ENCODE data around the gene FBLN1. TPM values are rescaled to one million over a fixed set of nuclear protein-coding genes. Genes with fewer than 3 reads are reported as not detected.
"Not testable (repeated sequence)": the region's sequence is repeated elsewhere in the genome, so short reads cannot be mapped to it uniquely, and the experiment has no call there.

FBLN1 gene
- polyA plus RNA-seq, 1 experiment, result 241 TPM

GRCh38 chr22:45462034-45462655 is 40.5 kb upstream of the FBLN1 start:
- ChIA-PET POLR2A (no interaction called here), CTCF (no interaction called here)
- H3K27ac ChIP-seq (ENCODE audit: low read depth, low read length), result no peak overlapping the region
- H3K27me3 ChIP-seq (ENCODE audit: control insufficient read depth, insufficient read depth, low read length), result no peaks in the 10 kb centered on the region
- H3K9me3 ChIP-seq (ENCODE audit: control insufficient read depth, insufficient read depth, low read length), result peaks cover 10% of the 10 kb centered on the region
- no peak overlapping the region for H3K4me3 ChIP-seq (ENCODE audit: low read depth, low read length)
- no peak for DNase-seq (ENCODE audit: low read depth, low spot score)
- TF ChIP-seq CTCF (IDR thresholded peaks at IDR 0.05; ENCODE audit: low read depth, low read length), result no peak

GRCh38 chr22:45463691-45464090 is 39.0 kb upstream of the FBLN1 start:
- H3K9me3 ChIP-seq (ENCODE audit: control insufficient read depth, insufficient read depth, low read length), result peaks cover 17% of the 10 kb centered on the region
- H3K27ac ChIP-seq (ENCODE audit: low read depth, low read length); POLR2A ChIA-PET; DNase-seq (ENCODE audit: low read depth, low spot score); H3K27me3 ChIP-seq (ENCODE audit: control insufficient read depth, insufficient read depth, low read length); CTCF ChIA-PET; H3K4me3 ChIP-seq (ENCODE audit: low read depth, low read length): not testable (repeated sequence)

- CTCF ChIA-PET, result no interaction called here
- Histone ChIP-seq H3K27ac (ENCODE audit: low read depth, low read length) (no peak overlapping the region), H3K4me3 (ENCODE audit: low read depth, low read length) (no peak overlapping the region), H3K9me3 (ENCODE audit: control insufficient read depth, insufficient read depth, low read length) (peaks cover 17% of the 10 kb centered on the region), H3K27me3 (ENCODE audit: control insufficient read depth, insufficient read depth, low read length) (no peaks in the 10 kb centered on the region)
- POLR2A ChIA-PET, result no interaction called here
- no peak for DNase-seq (ENCODE audit: low read depth, low spot score)
- no peak for TF ChIP-seq CTCF (IDR thresholded peaks at IDR 0.05; ENCODE audit: low read depth, low read length)
These were observed 37.0 kb upstream of the FBLN1 start for GRCh38 chr22:45465633-45466032.

- Histone ChIP-seq H3K27ac (ENCODE audit: low read depth, low read length) (no peak overlapping the region), H3K9me3 (ENCODE audit: control insufficient read depth, insufficient read depth, low read length) (peaks cover 13% of the 10 kb centered on the region), H3K4me3 (ENCODE audit: low read depth, low read length) (no peak overlapping the region), H3K27me3 (ENCODE audit: control insufficient read depth, insufficient read depth, low read length) (no peaks in the 10 kb centered on the region)
- CTCF ChIA-PET, result no interaction called here
- TF ChIP-seq CTCF (IDR thresholded peaks at IDR 0.05; ENCODE audit: low read depth, low read length), result no peak
- POLR2A ChIA-PET, result interaction anchor here (1.0 to 2.1 kb wide), 2 partner anchors 9 to 35 kb away, joined by 3 to 6 read pairs; no protein-coding TSS in a partner anchor
- no peak for DNase-seq (ENCODE audit: low read depth, low spot score)
These were observed 33.8 kb upstream of the FBLN1 start for GRCh38 chr22:45468872-45469271.

- H3K9me3 ChIP-seq (ENCODE audit: control insufficient read depth, insufficient read depth, low read length), result peaks cover 13% of the 10 kb centered on the region
- H3K27me3 ChIP-seq (ENCODE audit: control insufficient read depth, insufficient read depth, low read length), result no peaks in the 10 kb centered on the region
- ChIA-PET CTCF (interaction anchor here (0.7 to 1.6 kb wide), 2 partner anchors 16 to 108 kb away, joined by 3 to 4 read pairs; no protein-coding TSS in a partner anchor), POLR2A (interaction anchor here (1.0 to 2.1 kb wide), 2 partner anchors 9 to 34 kb away, joined by 3 to 6 read pairs; no protein-coding TSS in a partner anchor)
- peak overlapping the region; percentile 72 for H3K27ac ChIP-seq (ENCODE audit: low read depth, low read length)
- H3K4me3 ChIP-seq (ENCODE audit: low read depth, low read length), result no peak overlapping the region
- DNase-seq (ENCODE audit: low read depth, low spot score), result no peak
- no peak for TF ChIP-seq CTCF (IDR thresholded peaks at IDR 0.05; ENCODE audit: low read depth, low read length)
These were observed 33.2 kb upstream of the FBLN1 start for GRCh38 chr22:45469281-45470073.

All from AG04450 (cell line).